ENCODE data around the gene DUXA.
"Not testable (repeated sequence)": the region's sequence is repeated elsewhere in the genome, so short reads cannot be mapped to it uniquely, and the experiment has no call there.

Gene DUXA

DNA sequence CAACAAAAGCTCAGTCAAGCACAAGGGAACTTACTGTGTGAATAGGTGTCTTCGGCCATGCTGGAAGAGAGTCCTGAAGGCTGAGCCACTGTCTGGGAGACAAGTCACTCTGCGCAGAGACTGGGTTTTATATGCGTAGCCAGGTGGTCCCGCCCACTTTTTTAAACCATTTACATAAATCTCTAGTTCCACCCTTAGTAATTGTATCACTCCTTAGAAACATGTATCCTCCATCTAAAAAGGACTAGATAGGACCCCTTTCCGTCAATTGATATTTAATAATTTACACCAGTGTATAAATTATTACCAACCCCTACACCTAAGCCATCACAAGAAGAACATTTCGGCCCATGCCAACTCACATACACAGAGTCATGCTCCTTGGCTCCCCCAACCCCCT lies at the start of gene DUXA:
TSS of gene DUXA (minus strand) at position 101 of the 400 bp plus-strand sequence. CDS start at position 59, 42 bp downstream.
- DNase-seq = no peak

- DNase-seq = no peak
These were observed 44.8 kb upstream of the DUXA start for GRCh38 chr19:57212109-57212508.

DNA sequence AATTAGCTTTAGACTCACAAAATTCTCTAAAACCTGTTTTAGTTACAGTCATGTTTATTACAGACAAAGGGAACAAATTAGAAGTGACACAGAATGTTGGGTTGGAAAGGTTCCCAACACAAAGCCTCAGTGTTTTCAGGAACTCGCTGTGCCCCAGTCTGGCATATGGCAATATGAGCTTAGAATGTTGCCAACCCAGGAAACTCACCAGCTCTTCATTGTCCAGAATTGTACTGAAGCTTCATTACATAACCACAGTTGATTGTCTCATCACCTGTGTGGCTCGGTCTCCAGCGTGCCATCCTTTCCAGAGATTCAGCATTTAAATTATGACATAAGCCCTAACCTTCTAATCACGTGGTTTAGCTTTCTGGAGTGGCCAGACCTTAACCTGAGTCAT lies 43.1 kb upstream of the DUXA start:
- peak; percentile 19 to 81 for DNase-seq

DNA sequence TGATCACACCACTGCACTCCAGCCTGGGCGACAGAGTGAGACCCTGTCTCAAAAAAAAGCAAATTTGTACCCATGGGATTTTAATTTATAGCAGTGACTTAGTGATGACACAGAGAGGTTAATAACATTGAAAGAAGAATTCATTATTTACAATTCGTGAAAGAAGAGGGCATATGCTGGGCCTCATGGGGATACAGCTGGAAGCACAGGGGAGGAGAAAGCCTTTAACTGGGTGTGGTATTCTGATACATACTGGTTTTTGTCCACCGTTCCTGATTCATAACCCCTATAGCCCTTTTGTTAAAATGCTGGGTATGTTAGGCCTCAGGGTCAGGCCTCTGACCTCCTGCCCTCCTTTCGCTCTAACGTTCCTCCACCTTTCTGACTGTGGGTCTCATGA lies 34.9 kb upstream of the DUXA start:
- DNase-seq = no peak

DNA sequence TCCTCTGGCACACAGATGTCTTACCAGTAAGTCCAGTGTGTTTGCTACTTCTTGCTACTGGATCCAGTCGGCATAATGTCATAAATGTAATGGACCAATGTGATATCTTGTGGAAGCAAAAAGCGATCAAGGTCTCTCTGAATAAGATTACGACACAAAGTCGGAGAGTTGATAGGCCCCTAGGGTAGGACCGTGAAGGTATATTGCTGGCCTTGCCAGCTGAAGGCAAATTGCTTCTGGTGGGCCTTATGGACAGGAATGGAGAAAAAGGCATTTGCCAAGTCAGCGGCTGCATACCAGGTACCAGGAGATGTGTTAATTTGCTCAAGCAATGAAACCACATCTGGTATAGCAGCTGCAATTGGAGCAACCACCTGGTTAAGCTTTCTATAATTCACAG lies 30.6 kb upstream of the DUXA start:
- DNase-seq = not testable (repeated sequence)

GRCh38 chr19:57192993-57193392 lies 25.7 kb upstream of the DUXA start:
- no peak for DNase-seq

GRCh38 chr19:57192077-57192420 lies 24.8 kb upstream of the DUXA start:
- DNase-seq = no peak

- DNase-seq = peak; percentile 23 to 33
These were observed 24.1 kb upstream of the DUXA start, which contains the start of gene ZNF264 for GRCh38 chr19:57191141-57192076. Gene ZNF264, plus strand, starts transcription at chr19:57191500. Its CDS starts 414 bp downstream, at chr19:57191914.

DNA sequence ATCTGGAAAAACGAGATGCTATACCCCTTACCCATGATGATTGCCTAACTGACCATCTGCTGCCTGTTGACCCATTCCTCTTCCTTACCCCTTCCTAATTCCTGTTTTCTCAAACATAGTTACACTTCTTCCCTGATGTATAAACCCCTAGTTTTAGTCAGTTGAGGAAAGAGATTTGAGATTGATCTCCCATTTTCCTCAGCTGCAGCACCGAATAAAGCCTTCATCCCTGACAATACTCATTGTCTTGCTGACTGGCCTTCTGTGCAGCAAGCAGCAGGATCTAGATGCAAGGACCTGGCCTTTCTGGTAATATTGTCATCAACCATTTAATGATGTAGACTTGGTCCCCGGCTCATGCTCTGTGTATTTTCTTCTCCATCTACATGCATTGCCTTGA lies 23.0 kb upstream of the DUXA start:
- no peak for DNase-seq

DNA sequence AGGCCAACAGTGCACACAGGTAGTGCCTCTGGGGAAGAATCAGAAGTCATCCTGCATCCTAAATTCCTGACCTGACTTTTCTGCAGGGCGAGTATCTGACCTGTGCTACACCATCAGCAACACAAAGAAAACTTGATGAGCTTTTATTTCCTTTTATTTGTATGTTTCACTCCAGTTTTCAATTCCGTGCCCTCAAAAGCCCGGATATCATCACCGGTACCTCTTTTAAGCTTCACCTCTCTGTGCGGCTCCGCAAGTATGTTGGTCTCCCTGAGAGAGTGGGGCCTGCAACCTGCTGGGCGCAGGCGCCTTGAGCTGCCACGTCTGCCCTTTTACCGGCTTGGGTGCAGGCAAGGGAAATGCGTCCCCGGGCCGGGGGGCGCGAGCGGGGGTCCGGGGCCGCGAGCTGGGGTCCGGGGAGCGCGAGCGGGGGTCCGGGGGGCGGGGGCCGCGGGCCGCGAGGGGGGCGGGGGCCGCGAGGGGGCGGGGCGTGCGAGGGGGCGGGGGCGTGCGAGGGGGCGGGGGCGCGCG lies 4.3 kb upstream of the DUXA start:
- DNase-seq = no peak

DNA sequence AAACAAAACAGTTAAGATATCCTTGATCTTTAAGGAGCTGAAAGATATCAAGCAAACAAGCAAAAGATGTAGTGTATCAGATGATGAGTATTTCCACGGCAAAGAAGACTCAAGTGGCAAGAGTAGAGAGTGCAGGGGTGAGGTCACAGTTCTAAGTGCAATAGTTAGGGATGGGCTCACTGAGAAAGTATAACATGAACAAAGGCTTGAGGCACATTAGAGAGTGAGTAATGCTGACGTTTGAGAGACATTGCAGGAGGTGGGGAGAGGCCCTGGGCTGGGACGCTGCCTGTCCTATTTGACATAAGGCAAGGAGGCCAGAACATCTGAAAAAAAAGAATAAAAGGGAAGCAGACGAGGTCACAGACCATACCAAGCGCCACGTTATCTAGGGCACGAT lies 1.4 kb downstream of the DUXA start:
- no peak for DNase-seq

DNA sequence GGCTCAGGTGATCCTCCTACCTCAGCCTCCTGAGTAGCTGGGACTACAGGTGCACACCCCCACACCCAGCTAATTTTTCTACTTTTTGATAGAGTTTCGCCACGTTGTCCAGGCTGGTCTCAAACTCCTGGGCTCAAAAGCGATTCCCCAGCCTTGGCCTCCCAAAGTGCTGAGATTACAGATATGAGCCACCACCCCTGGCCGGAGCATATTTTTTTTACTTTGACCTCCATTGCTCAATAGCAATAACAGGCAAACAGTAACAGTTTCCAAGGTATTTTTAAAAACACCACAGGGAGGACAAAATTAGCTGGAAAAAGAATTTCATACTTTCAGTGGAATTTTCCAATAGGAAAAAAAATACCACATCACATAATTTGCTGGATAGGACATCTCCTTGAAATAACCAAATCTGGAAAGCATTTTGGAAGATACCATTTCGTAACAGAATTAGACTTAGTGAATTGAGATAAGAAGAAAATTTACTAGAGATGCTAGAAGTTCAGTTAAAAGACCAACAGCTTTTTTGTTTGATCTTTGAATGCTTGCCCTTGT lies 5.2 kb downstream of the DUXA start:
- no peak for DNase-seq

DNA sequence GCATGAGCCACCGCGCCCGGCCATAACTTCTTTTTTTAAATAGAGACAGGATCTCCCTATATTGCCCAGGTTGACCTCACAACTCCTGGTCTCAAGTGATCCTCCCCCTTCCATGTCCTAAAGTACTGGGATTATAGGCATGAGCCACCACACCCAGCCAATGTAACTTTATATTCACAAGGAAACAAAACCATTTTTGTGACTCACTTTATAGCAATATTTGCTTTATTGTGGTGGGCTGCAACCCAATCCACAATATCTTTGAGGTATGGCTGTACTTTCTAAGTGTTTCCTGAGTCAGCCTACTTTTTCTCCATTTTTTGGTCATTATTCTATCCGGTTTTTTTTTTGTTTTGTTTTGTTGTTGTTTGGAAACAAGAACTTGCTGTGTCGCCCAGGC lies 14.4 kb downstream of the DUXA start:
- no peak for DNase-seq

DNA sequence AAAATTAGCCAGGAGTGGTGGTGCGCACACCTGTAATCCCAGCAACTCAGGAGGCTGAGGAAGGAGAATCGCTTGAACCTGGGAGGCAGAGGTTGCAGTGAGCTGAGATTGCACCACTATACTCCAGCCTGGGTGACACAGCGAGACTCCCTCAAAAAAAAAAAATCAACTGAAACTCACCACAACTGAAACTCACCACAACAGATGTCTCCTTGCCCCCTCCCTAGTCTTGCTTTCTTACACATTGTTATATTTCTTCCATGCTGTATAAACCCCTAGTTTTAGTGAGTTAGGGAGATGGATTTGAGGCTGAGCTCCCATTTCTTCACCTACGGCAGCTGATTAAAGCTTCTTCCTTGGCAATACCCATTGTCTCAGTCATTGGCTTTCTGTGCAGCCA lies 25.6 kb downstream of the DUXA start:
- DNase-seq = no peak

DNA sequence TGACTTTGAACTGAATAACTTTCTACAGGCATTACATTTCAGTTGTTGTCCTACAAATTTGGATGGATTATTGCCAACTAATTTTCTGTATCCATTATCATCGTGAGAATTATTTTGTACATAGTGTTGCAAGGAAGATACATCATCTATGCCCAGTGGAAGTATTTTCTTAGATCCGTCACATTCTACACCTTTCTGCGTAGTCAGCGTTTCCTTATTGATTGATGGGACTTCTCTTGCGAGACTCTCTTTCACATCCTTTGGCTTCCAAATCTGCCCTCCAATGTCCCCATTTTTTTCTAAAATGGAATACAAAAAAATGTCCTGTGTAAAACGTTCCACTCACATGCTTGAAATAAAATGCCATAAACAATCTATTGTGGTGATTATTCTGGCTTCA lies 31.5 kb downstream of the DUXA start:
- no peak for DNase-seq

- DNase-seq = not testable (repeated sequence)
These were observed 39.9 kb downstream of the DUXA start for GRCh38 chr19:57127403-57127802.

GRCh38 chr19:57123882-57124281 lies 43.4 kb downstream of the DUXA start:
- DNase-seq = no peak

GRCh38 chr19:57118848-57119247 lies 48.4 kb downstream of the DUXA start:
- DNase-seq = no peak

- not testable (repeated sequence) for DNase-seq
These were observed 53.8 kb downstream of the DUXA start for GRCh38 chr19:57113501-57113900.

- no peak for DNase-seq
These were observed 56.0 kb downstream of the DUXA start for GRCh38 chr19:57111329-57111644.

- no peak for DNase-seq
These were observed 56.5 kb downstream of the DUXA start for GRCh38 chr19:57110592-57111328.

DNA sequence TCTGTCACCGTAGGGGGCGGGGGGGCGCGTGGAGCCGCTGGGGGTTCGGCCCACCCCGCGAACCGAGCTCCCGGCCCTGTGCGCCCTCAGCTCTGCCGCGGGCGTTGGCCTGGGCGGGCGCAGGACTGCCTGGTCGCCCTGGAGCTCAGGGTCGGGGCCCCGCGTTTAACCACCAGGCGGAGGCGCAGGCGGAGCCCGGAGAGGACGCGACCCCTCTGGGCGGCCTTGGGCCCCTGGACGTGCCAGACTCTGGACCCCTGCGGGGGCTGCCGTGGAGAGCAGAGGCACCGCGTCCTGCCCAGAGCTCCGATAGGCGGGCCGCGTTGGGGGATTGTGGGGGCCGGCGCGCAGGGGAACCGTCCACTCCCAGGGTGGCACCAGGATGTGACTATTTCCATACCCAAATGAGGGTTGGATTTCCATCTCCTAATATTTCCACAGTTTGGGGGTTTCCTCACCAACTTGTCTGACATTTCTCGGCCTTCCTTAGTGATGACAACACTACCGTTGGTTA lies 60.5 kb downstream of the DUXA start:
- DNase-seq = no peak

- DNase-seq = no peak
These were observed 61.1 kb downstream of the DUXA start for GRCh38 chr19:57105976-57106721.
